Endothelial cell of umbilical vein (primary cell): ENCODE data around the gene GPATCH4. TPM values are rescaled to one million over a fixed set of nuclear protein-coding genes. Genes with fewer than 3 reads are reported as not detected.

Source experiments
- BruUV-seq: library from RNA; stranded (reverse); fragments of 400-500 nt; replicated peaks from 2 replicates; lab custom pipeline; 2021; lab: Mats Ljungman, UMichigan
- CTCF ChIA-PET: fragments of 300-600, 350-600 bp; sonication (Branson Sonifier 250); formaldehyde crosslinking; loops from one replicate; lab custom pipeline; 2021; ENCODE audit warnings: antibody characterized with exemption, inconsistent platforms; lab: Charles Lee
- POLR2A ChIA-PET: fragments of 300-600, 350-600 bp; sonication (Branson Sonifier 250); formaldehyde crosslinking; loops from one replicate; lab custom pipeline; 2021; ENCODE audit warnings: antibody characterized with exemption, inconsistent platforms; lab: Charles Lee
- DNase-seq: peaks from one replicate; pipeline ENCODE4 v3.0.0-alpha.2; 2011; ENCODE audit warnings: low read depth, low spot score
- FAIRE-seq: peaks from 2 replicates; lab custom pipeline; 2011; peaks lifted over from hg19 to GRCh38; lab: Jason Lieb, UNC
- H2AFZ ChIP-seq: 2 replicates; pipeline ENCODE4 v1.6.0; 2012; ENCODE audit warnings: low read depth, low read length, control low read depth, inconsistent platforms
- H3K27ac ChIP-seq: 2 replicates; pipeline ENCODE4 v1.5.1; 2011; ENCODE audit warnings: low read depth, mild to moderate bottlenecking, control low read depth, low read length, moderate library complexity; ENCODE audit not compliant: insufficient read depth
- H3K27me3 ChIP-seq, 2 experiments: 2 replicates each; pipeline versions ENCODE4 v1.6.0 to v1.6.1; 2011; ENCODE audit warnings: low read length in 2 of 2, mixed read lengths in 1 of 2; ENCODE audit not compliant: control insufficient read depth in 2 of 2, insufficient read depth in 2 of 2
- H3K36me3 ChIP-seq, 2 experiments: 2 replicates in 1 of 2; 3 replicates in 1 of 2; pipeline ENCODE4 v1.5.1; 2011; ENCODE audit warnings: low read length in 2 of 2, mild to moderate bottlenecking in 1 of 2, moderate library complexity in 1 of 2; ENCODE audit not compliant: control insufficient read depth in 2 of 2, insufficient read depth in 2 of 2; ENCODE audit errors: extremely low read depth in 1 of 2
- H3K4me1 ChIP-seq: 3 replicates; pipeline ENCODE4 v1.5.1; 2011; ENCODE audit warnings: mild to moderate bottlenecking, low read length; ENCODE audit not compliant: control insufficient read depth, insufficient read depth; ENCODE audit errors: extremely low read depth
- H3K4me2 ChIP-seq: 2 replicates; pipeline ENCODE4 v1.6.1; 2011; ENCODE audit warnings: low read length, control low read depth, mixed read lengths; ENCODE audit not compliant: insufficient read depth
- H3K4me3 ChIP-seq, 3 experiments: fragments of 200-600 bp in 1 of 3; sonication (generic), shearing (Covaris generic) in 1 of 3; replicated peaks in 1 of 3; 2 replicates each; pipeline ENCODE4 v1.5.1; 2011 to 2016; ENCODE audit warnings: control low read depth in 3 of 3, low read length in 3 of 3, mild to moderate bottlenecking in 2 of 3, inconsistent platforms in 1 of 3, low read depth in 1 of 3, moderate library complexity in 1 of 3; ENCODE audit not compliant: insufficient read depth in 1 of 3
- H3K79me2 ChIP-seq: 2 replicates; pipeline ENCODE4 v1.6.0; 2012; ENCODE audit warnings: low read length, inconsistent platforms; ENCODE audit not compliant: control insufficient read depth, insufficient read depth
- H3K9ac ChIP-seq: replicated peaks from 2 replicates; pipeline ENCODE3; 2011; ENCODE audit warnings: low read length, control low read depth; ENCODE audit not compliant: insufficient read depth; ENCODE audit errors: extremely low read depth
- H3K9me1 ChIP-seq: replicated peaks from 3 replicates; pipeline ENCODE4 v1.6.0; 2011; ENCODE audit warnings: mild to moderate bottlenecking, low read length; ENCODE audit not compliant: control insufficient read depth, insufficient read depth; ENCODE audit errors: extremely low read depth
- H3K9me3 ChIP-seq: replicated peaks from 2 replicates; pipeline ENCODE4 v1.5.1; 2012; ENCODE audit warnings: low read length, inconsistent platforms; ENCODE audit not compliant: control insufficient read depth, insufficient read depth
- H4K20me1 ChIP-seq: replicated peaks from 2 replicates; pipeline ENCODE3; 2011; ENCODE audit warnings: mild to moderate bottlenecking, low read length; ENCODE audit not compliant: control insufficient read depth, insufficient read depth; ENCODE audit errors: extremely low read depth
- EZH2 ChIP-seq: IDR thresholded peaks from 2 replicates; pipeline ENCODE4 v1.6.1; 2012; ENCODE audit warnings: borderline replicate concordance, low read depth, mild to moderate bottlenecking, moderate library complexity, low read length, inconsistent platforms; ENCODE audit not compliant: severe bottlenecking
- FOS ChIP-seq: IDR thresholded peaks from 2 replicates; pipeline ENCODE4 v1.6.1; 2011; ENCODE audit warnings: mild to moderate bottlenecking, low read length, moderate library complexity, borderline replicate concordance; ENCODE audit not compliant: insufficient read depth
- GATA2 ChIP-seq: IDR thresholded peaks from 2 replicates; pipeline ENCODE4 v1.7.0; 2011; ENCODE audit warnings: low read depth, mild to moderate bottlenecking, moderate library complexity, mixed read lengths, low read length; ENCODE audit not compliant: insufficient read length, insufficient read depth
- JUN ChIP-seq: IDR thresholded peaks from 2 replicates; pipeline ENCODE4 v1.6.1; 2011; ENCODE audit warnings: borderline replicate concordance, low read depth; ENCODE audit not compliant: insufficient read length, insufficient read depth
- MYC ChIP-seq: IDR thresholded peaks from one replicate; pipeline ENCODE4 v1.6.1; 2011; ENCODE audit warnings: mild to moderate bottlenecking, low read depth, low read length
- POLR2A ChIP-seq: IDR thresholded peaks from 2 replicates; pipeline ENCODE4 v1.6.1; 2012; ENCODE audit warnings: low read depth, mild to moderate bottlenecking, control low read depth, low read length
- POLR2AphosphoS5 ChIP-seq: IDR thresholded peaks from 2 replicates; pipeline ENCODE4 v1.6.1; 2012; ENCODE audit warnings: low read depth, mild to moderate bottlenecking, control low read depth, low read length, moderate library complexity; ENCODE audit not compliant: insufficient read depth
- dilution Hi-C: fragments of 300-500 bp; cut with MboI; formaldehyde crosslinking; loops from one replicate; pipeline ENCODE4 v1.15.0; 2019; ENCODE audit warnings: low sequenced_read_pairs; ENCODE audit not compliant: extremely low pct_ligation_motif_present
- intact Hi-C: fragments of 100-400 bp; cut with micrococcal nuclease; formaldehyde crosslinking; loops from one replicate; pipeline ENCODE4 v1.10.0; 2022
- polyA plus RNA-seq, 4 experiments: library from polyadenylated mRNA; depleted of rRNA in 3 of 4; stranded (reverse) in 3 of 4; unstranded in 1 of 4; fragments of >200 nt; gene quantifications; 2 replicates each; pipeline versions ENCODE4 v1.2.1 to v1.2.3, GENCODE V29; 2011 to 2012; ENCODE audit warnings: missing spikeins in 1 of 4
- total RNA-seq: library from RNA; stranded (reverse); gene quantifications from 2 replicates; pipeline ENCODE4 v1.2.3, GENCODE V29; 2021
- TF ChIP-seq, protein P1 (sequence below): IDR thresholded peaks from 2 replicates; pipeline ENCODE4 v1.6.1; 2011; ENCODE audit not compliant: insufficient read depth, insufficient read length
- TF ChIP-seq, protein P2 (sequence below), 2 donors: IDR thresholded peaks; 1 replicate in 1 of 2; 2 replicates in 1 of 2; pipeline ENCODE4 v1.5.1; 2011; ENCODE audit warnings: low read length in 2 of 2, mild to moderate bottlenecking in 2 of 2, moderate library complexity in 2 of 2, control low read depth in 1 of 2, inconsistent platforms in 1 of 2, low read depth in 1 of 2; ENCODE audit not compliant: insufficient read depth in 1 of 2; ENCODE audit errors: extremely low read depth in 1 of 2

Gene GPATCH4
- total and polyA plus RNA-seq, 2 donors (not counting 3 experiments of a cell fraction or from before 2014, with no cell fraction given) = 22.4 to 29.2 TPM

DNA sequence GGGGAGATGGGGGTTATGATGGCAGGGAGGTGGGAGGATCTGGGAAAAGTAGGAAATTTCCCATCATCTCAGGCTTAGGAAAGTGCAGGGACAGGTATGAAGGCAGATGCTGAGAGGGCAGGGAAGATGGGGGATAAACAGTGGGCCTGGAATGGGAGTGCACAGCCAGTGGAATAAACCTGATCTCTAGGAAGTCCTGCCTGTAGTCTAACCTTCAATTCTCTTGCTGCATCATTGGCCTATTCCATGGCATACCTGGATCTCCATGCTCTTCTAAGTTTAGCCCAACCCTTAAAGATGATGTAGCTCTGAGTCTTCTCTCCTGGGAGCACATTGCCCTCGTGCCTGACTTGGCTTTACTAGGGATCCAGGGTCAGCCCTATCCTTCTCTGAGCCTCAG, 43.4 kb upstream of the GPATCH4 start:
- BruUV-seq = no TSS peak

More for the DNA sequence above, 43.4 kb upstream of the GPATCH4 start:
- FAIRE-seq (no peak), DNase-seq (no peak)
- Histone ChIP-seq H3K4me2 (no peak overlapping the region), H4K20me1 (no peaks in the 10 kb centered on the region), H3K27me3 (peaks cover 73 to 79% of the 10 kb centered on the region in 2 experiments), H3K79me2 (no peaks in the 10 kb centered on the region), H3K9me1 (no peaks in the 10 kb centered on the region), H3K9ac (no peak overlapping the region), H2AFZ (no peak overlapping the region), H3K4me1 (no peaks in the 10 kb centered on the region), H3K9me3 (no peaks in the 10 kb centered on the region), H3K4me3 (no peak overlapping the region), H3K36me3 (no peaks in the 10 kb centered on the region), H3K27ac (no peak overlapping the region)
- POLR2A ChIA-PET = no interaction called here
- no peak for TF ChIP-seq MYC
- TF ChIP-seq GATA2 = no peak
- no peak for TF ChIP-seq POLR2AphosphoS5
- no peak for TF ChIP-seq EZH2
- TF ChIP-seq JUN = no peak
- TF ChIP-seq, protein P1, sequence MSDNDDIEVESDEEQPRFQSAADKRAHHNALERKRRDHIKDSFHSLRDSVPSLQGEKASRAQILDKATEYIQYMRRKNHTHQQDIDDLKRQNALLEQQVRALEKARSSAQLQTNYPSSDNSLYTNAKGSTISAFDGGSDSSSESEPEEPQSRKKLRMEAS = no peak
- TF ChIP-seq, protein P2, sequence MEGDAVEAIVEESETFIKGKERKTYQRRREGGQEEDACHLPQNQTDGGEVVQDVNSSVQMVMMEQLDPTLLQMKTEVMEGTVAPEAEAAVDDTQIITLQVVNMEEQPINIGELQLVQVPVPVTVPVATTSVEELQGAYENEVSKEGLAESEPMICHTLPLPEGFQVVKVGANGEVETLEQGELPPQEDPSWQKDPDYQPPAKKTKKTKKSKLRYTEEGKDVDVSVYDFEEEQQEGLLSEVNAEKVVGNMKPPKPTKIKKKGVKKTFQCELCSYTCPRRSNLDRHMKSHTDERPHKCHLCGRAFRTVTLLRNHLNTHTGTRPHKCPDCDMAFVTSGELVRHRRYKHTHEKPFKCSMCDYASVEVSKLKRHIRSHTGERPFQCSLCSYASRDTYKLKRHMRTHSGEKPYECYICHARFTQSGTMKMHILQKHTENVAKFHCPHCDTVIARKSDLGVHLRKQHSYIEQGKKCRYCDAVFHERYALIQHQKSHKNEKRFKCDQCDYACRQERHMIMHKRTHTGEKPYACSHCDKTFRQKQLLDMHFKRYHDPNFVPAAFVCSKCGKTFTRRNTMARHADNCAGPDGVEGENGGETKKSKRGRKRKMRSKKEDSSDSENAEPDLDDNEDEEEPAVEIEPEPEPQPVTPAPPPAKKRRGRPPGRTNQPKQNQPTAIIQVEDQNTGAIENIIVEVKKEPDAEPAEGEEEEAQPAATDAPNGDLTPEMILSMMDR (IDR thresholded peaks at IDR 0.05; ENCODE audit: extremely low read depth in 1 of 2, insufficient read depth in 1 of 2, low read depth in 1 of 2, low read length in 2 of 2) = no peak
- no peak for TF ChIP-seq FOS
- TF ChIP-seq POLR2A = no peak
- intact Hi-C loops = no loop called here
- CTCF ChIA-PET = interaction anchor here (1.0 to 2.8 kb wide), 4 partner anchors 12 to 40 kb away, joined by 3 to 10 read pairs (median 5); no protein-coding TSS in a partner anchor
- dilution Hi-C loops = no loop called here
